SK-N-SH treated with all-trans-retinoic acid at 6 μM for 48 hours (cell line): ENCODE measurements around the gene IGFBP4.

ENCODE experiments used
- BACH2 ChIP-seq: fragments of 250-450 bp; sonication (Bioruptor Pico); IDR thresholded peaks from 2 replicates; pipeline ENCODE4 v1.9.0; 2021; ENCODE audit warnings: mild to moderate bottlenecking, borderline replicate concordance
- ZNF8 ChIP-seq: fragments of 450-650 bp; formaldehyde crosslinking; IDR thresholded peaks from 2 replicates; pipeline ENCODE4 v1.5.0; 2020; ENCODE audit warnings: mild to moderate bottlenecking, moderate library complexity

DNA sequence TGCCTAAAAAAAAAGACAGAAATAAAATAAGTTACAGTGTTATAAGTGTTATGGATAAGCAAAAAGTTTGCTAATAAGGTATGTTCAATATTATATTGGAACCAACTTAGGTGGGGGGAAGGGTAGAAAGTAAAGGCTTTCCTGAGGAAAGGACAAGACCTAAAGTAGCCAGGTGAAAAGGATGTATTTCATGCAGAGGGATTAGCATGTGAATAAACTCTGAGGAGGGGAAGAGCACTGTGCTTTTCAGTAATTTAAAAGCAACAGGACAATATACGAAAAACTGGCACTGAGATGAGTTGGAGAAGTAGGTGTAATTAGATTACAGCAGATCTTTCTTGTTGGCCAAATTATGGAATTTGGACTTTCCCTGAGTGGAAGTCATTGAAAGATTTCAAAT lies 33.2 kb upstream of the IGFBP4 start:
- TF ChIP-seq ZNF8 (no peak), BACH2 (CRISPR knock-in tag) (no peak)
